HepG2 (cell line): Measurements from ENCODE around the gene FGFR3. TPM values are rescaled to one million over a fixed set of nuclear protein-coding genes. Genes with fewer than 3 reads are reported as not detected.

Experiments
- AGO2 ChIP-seq: fragments of 200-400 bp; formaldehyde crosslinking; optimal IDR thresholded peaks from 2 replicates; pipeline ENCODE3; 2017; ENCODE audit warnings: mild to moderate bottlenecking, low read depth, low read length, moderate library complexity
- HIVEP1 ChIP-seq: sonication (generic); formaldehyde crosslinking; IDR thresholded peaks from 2 replicates; pipeline ENCODE4 v1.4.0; 2020; ENCODE audit warnings: mild to moderate bottlenecking, missing genetic modification reagents
- HNRNPLL ChIP-seq: fragments of 200-400 bp; formaldehyde crosslinking; IDR thresholded peaks from 2 replicates; pipeline ENCODE4 v1.6.1; 2017; ENCODE audit warnings: mild to moderate bottlenecking, low read depth, low read length; ENCODE audit not compliant: poor library complexity, severe bottlenecking
- HOXA3 ChIP-seq: sonication (generic); formaldehyde crosslinking; IDR thresholded peaks from 2 replicates; pipeline ENCODE4 v1.5.0; 2020; ENCODE audit warnings: missing genetic modification reagents
- HOXD1 ChIP-seq: sonication (generic); formaldehyde crosslinking; IDR thresholded peaks from 2 replicates; pipeline ENCODE4 v1.5.0; 2020; ENCODE audit warnings: missing genetic modification reagents
- MYNN ChIP-seq: sonication (generic); formaldehyde crosslinking; IDR thresholded peaks from 2 replicates; pipeline ENCODE4 v1.4.0; 2020; ENCODE audit warnings: mild to moderate bottlenecking, low read depth, missing genetic modification reagents
- NFIC ChIP-seq: IDR thresholded peaks from 2 replicates; pipeline ENCODE4 v1.6.1; 2012; ENCODE audit warnings: mild to moderate bottlenecking, low read length, inconsistent platforms
- PAWR ChIP-seq: sonication (generic); formaldehyde crosslinking; IDR thresholded peaks from 2 replicates; pipeline ENCODE4 v1.4.0; 2020; ENCODE audit warnings: missing genetic modification reagents, mild to moderate bottlenecking, borderline replicate concordance
- SNAPC2 ChIP-seq: sonication (generic); formaldehyde crosslinking; IDR thresholded peaks from 2 replicates; pipeline ENCODE4 v1.8.1; 2022; ENCODE audit warnings: mild to moderate bottlenecking, missing genetic modification reagents
- YY1 ChIP-seq: IDR thresholded peaks from 2 replicates; pipeline ENCODE4 v1.6.1; 2011; ENCODE audit warnings: low read length, low read depth, moderate library complexity, mild to moderate bottlenecking; ENCODE audit not compliant: insufficient read depth, insufficient replicate concordance
- ZNF180 ChIP-seq: sonication (generic); formaldehyde crosslinking; IDR thresholded peaks from 2 replicates; pipeline ENCODE4 v1.4.0; 2020; ENCODE audit warnings: low read depth, missing genetic modification reagents, borderline replicate concordance
- ZNF225 ChIP-seq: sonication (generic); formaldehyde crosslinking; IDR thresholded peaks from 2 replicates; pipeline ENCODE4 v1.4.0; 2020; ENCODE audit warnings: mild to moderate bottlenecking, missing genetic modification reagents
- ZNF256 ChIP-seq: sonication (generic); formaldehyde crosslinking; conservative IDR thresholded peaks from 2 replicates; pipeline ENCODE4 v1.4.0; 2020; ENCODE audit warnings: missing genetic modification reagents
- ZNF501 ChIP-seq: sonication (generic); formaldehyde crosslinking; IDR thresholded peaks from 2 replicates; pipeline ENCODE4 v1.5.1; 2020; ENCODE audit warnings: mild to moderate bottlenecking, moderate library complexity, missing genetic modification reagents
- ZNF709 ChIP-seq: sonication (generic); formaldehyde crosslinking; IDR thresholded peaks from 2 replicates; pipeline ENCODE4 v1.5.0; 2020; ENCODE audit warnings: mild to moderate bottlenecking, missing genetic modification reagents
- ZNF710 ChIP-seq: sonication (generic); formaldehyde crosslinking; IDR thresholded peaks from 2 replicates; pipeline ENCODE4 v1.5.0; 2020; ENCODE audit warnings: mild to moderate bottlenecking, missing genetic modification reagents, borderline replicate concordance
- ZNF784 ChIP-seq: sonication (generic); formaldehyde crosslinking; IDR thresholded peaks from 2 replicates; pipeline ENCODE4 v1.5.1; 2020; ENCODE audit warnings: missing genetic modification reagents, mild to moderate bottlenecking, borderline replicate concordance
- ZNF790 ChIP-seq: sonication (generic); formaldehyde crosslinking; IDR thresholded peaks from 2 replicates; pipeline ENCODE4 v1.8.0; 2022; ENCODE audit warnings: missing genetic modification reagents, mild to moderate bottlenecking, borderline replicate concordance
- polyA plus RNA-seq, 8 experiments: library from polyadenylated mRNA; depleted of rRNA in 3 of 8; stranded (reverse) in 7 of 8; unstranded in 1 of 8; fragments of >200 nt; fragmentation: Illumina TruSeq in 4 of 8; extraction: Trizol in 4 of 8; gene quantifications; 2 replicates each; pipeline versions ENCODE4 v1.2.1 to v1.2.3, GENCODE V29; 2011 to 2016; ENCODE audit warnings: low read depth in 4 of 8, missing spikeins in 1 of 8, mixed read lengths in 1 of 8; ENCODE audit not compliant: insufficient read depth in 1 of 8
- total RNA-seq, 5 experiments: library from RNA; depleted of rRNA; stranded (reverse); fragments of >200 nt; fragmentation: Illumina TruSeq; extraction: Trizol; gene quantifications; 2 replicates each; pipeline ENCODE4 v1.2.3, GENCODE V29; 2016; ENCODE audit warnings: low read depth in 1 of 5
- TF ChIP-seq, protein P1 (sequence below): sonication (generic); formaldehyde crosslinking; IDR thresholded peaks from 2 replicates; pipeline ENCODE4 v1.4.0; 2020; ENCODE audit warnings: missing genetic modification reagents, borderline replicate concordance
- TF ChIP-seq, protein P2 (sequence below): sonication (generic); formaldehyde crosslinking; IDR thresholded peaks from 2 replicates; pipeline ENCODE4 v1.8.1; 2023; ENCODE audit warnings: mild to moderate bottlenecking, moderate library complexity, missing genetic modification reagents

The FGFR3 gene
- total and polyA plus RNA-seq, 2 of the 13 experiments (the other 11 are each of a cell fraction or from before 2014, with no cell fraction given) = 103 to 109 TPM

DNA sequence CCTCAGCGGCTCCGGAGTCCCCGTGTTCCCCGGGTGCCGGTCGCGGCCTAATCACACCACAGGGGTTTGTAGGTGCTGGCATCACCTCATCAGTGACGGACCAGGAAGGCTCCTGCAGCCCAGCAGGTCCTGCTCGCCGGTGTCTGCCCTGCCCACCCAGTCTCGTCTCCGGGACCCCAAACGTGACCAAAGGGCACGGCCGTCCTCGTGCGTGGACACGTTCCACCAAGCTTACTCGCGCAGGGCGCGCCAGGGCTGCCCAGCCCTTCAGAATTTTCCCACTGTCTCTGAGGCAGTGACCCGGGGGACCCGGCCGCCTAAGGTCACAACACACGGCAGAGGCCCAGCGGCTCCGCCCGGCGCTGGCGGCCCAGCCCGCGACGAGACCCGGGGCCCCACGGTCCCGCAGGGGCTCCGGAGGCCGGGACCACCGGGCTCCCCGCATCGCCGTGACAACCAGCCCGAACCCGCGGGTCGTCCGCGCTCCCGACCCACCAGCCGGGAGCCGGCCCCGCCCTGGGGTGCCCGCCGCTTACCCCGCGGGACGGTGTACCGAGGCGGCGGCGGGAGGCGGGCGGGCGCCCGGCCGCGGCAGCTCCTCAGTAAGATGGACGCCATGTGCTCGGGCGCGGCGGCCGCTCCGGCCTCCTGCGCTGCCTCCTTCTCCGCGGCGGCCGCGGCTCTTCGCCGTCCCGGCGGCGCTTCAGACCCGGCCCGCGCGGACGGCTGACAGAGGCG, 62.4 kb downstream of the FGFR3 start (continued):
- TF ChIP-seq YY1 = peak; percentile 68
- TF ChIP-seq ZNF790 = no peak
- TF ChIP-seq HOXA3 = no peak
- TF ChIP-seq, protein P1, sequence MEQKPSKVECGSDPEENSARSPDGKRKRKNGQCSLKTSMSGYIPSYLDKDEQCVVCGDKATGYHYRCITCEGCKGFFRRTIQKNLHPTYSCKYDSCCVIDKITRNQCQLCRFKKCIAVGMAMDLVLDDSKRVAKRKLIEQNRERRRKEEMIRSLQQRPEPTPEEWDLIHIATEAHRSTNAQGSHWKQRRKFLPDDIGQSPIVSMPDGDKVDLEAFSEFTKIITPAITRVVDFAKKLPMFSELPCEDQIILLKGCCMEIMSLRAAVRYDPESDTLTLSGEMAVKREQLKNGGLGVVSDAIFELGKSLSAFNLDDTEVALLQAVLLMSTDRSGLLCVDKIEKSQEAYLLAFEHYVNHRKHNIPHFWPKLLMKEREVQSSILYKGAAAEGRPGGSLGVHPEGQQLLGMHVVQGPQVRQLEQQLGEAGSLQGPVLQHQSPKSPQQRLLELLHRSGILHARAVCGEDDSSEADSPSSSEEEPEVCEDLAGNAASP (CRISPR knock-in tag) = no peak
- no peak for TF ChIP-seq PAWR (CRISPR knock-in tag)
- TF ChIP-seq HNRNPLL = no peak
- no peak for TF ChIP-seq ZNF256
- 0 out of 2 replicates have a peak, but pooled peaks have one; percentile 7 for TF ChIP-seq ZNF709 (CRISPR knock-in tag)
- peak; percentile 54 for TF ChIP-seq AGO2
- TF ChIP-seq SNAPC2 (CRISPR knock-in tag) = no peak
- no peak for TF ChIP-seq HIVEP1 (CRISPR knock-in tag)
- TF ChIP-seq HOXD1 (CRISPR knock-in tag) = 0 out of 2 replicates have a peak, but pooled peaks have one; percentile 12
- TF ChIP-seq ZNF784 (CRISPR knock-in tag) = peak; percentile 23; the same call in 1 of the 2 replicates
- TF ChIP-seq NFIC = no peak
- TF ChIP-seq ZNF710 (CRISPR knock-in tag) = no peak
- TF ChIP-seq, protein P2, sequence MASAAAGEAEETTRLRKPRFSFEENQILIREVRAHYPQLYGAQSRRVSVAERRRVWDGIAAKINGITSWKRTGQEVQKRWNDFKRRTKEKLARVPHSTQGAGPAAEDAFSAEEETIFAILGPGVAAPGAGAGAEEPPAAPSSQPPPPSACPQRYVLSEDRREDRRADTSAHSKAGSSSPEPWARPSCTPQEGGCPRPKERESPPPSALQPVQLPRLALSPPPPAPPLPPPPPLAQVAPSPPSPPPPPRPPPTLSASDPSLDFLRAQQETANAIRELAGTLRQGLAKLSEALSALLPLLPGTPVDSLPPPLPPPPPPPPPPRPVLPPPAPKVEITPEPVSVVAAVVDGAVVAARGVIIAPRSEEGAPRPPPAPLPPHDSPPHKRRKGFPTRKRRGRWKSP (CRISPR knock-in tag) = no peak
- no peak for TF ChIP-seq ZNF180 (CRISPR knock-in tag)
- no peak for TF ChIP-seq MYNN (CRISPR knock-in tag)
- TF ChIP-seq ZNF501 (CRISPR knock-in tag) = peak; percentile 27; the same call in 1 of the 2 replicates
- 0 out of 2 replicates have a peak, but pooled peaks have one; percentile 39 for TF ChIP-seq ZNF225 (CRISPR knock-in tag)
